Cardiac fibroblast (primary cell): ENCODE data around the gene TNIP1.

ENCODE experiments used
- DNase-seq, 2 donors: peaks; one replicate each; pipeline versions ENCODE4 v3.0.0 to v3.0.0-alpha.2; 2010; ENCODE audit warnings: low read depth in 2 of 2
- H3K4me3 ChIP-seq, 2 donors: replicated peaks in 1 of 2; 1 replicate in 1 of 2; 2 replicates in 1 of 2; pipeline ENCODE4 v1.5.1; 2011; ENCODE audit warnings: low read depth in 2 of 2, low read length in 2 of 2, mild to moderate bottlenecking in 2 of 2, moderate library complexity in 1 of 2
- TF ChIP-seq, protein P1 (sequence below): IDR thresholded peaks from one replicate; pipeline ENCODE4 v1.5.1; 2011; ENCODE audit warnings: low read depth, mild to moderate bottlenecking, low read length, inconsistent platforms

The TNIP1 gene

DNA sequence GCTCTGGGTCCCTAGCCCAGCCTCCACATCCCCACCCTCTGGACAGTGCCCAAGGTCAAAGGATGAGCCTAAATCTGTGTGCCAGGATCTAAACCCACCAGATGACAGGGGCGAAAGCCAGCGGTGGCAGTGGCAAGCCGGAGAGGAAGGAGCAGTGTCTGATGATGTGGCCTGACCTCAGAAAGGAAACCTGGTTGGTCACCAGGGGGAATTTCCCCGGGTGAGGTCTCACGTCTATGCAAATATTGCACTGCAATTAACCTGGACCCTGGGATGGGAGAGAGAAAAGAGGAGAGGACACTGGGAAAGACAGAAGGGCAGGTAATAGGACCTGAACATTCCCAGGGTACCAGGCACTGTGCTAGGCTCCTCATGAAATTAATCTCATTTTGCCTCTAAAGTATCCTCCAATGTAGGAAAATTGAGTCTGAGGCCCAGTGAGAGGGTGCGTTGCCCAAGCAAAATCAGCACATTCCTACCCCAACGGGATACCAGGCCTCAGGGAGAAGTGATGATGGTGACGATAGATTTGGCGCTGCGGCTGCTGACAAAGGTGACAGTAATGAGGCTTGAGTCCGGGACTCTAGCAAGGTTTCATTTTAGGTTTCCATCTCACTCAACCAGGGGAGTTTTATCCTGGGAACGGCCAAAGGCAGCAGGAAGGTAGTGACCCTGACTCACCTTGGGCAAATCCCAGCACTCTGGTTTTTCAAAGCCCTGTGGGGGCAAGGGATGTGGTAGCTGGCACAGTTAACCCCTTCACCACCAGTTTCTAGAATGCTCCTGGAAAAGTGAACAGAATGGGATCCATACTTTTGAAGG, 13.4 kb upstream of the TNIP1 start:
- H3K4me3 ChIP-seq: no peak overlapping the region
- TF ChIP-seq, protein P1, sequence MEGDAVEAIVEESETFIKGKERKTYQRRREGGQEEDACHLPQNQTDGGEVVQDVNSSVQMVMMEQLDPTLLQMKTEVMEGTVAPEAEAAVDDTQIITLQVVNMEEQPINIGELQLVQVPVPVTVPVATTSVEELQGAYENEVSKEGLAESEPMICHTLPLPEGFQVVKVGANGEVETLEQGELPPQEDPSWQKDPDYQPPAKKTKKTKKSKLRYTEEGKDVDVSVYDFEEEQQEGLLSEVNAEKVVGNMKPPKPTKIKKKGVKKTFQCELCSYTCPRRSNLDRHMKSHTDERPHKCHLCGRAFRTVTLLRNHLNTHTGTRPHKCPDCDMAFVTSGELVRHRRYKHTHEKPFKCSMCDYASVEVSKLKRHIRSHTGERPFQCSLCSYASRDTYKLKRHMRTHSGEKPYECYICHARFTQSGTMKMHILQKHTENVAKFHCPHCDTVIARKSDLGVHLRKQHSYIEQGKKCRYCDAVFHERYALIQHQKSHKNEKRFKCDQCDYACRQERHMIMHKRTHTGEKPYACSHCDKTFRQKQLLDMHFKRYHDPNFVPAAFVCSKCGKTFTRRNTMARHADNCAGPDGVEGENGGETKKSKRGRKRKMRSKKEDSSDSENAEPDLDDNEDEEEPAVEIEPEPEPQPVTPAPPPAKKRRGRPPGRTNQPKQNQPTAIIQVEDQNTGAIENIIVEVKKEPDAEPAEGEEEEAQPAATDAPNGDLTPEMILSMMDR: no peak
- peak; percentile 33 to 87 for DNase-seq

- TF ChIP-seq, protein P1: no peak
- DNase-seq: peak; percentile 94 to 99
- H3K4me3 ChIP-seq: no peak overlapping the region
Measured at GRCh38 chr5:151093476-151093889, 12.6 kb upstream of the TNIP1 start.

DNA sequence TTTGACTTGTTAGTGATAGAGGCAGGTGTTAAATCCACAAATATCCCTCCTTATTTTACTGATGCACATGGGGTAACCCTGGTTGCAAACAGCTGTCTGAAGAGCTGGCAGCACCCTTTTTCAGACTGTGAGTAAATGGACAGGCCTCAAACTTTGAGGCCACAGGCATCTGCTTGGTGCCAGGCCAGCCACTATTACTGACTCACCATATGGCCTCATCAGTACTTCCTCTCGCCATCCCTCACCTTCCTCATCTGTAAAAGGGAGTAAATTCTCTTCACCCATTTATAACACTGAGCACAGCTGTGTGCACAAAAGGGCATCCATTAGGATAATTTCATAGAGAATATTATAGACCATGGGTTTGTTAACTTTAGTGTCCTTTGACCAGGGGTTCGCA, 11.9 kb upstream of the TNIP1 start:
- DNase-seq: peak; percentile 60 to 90
- TF ChIP-seq, protein P1: no peak
- H3K4me3 ChIP-seq: no peak overlapping the region

DNA sequence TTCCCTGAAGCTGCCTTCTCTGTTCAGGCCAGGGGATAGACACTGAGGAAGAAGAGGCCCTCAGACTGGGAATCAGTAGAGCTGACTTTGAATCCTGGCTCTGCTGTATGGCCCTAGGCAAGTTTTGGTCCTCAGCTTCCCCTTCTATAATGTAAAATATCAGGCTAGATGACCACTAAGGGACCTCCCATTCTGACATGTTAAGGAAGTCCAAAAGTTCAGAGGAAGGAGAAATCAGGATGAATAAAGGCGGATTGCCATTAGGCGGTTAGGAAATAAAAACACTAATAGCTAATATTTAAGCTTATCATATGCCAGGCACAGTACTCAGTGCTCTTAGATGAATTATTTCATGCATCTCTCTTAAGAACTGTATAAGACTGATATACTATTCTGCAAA, 8.9 kb upstream of the TNIP1 start:
- TF ChIP-seq, protein P1: no peak
- no peak overlapping the region for H3K4me3 ChIP-seq
- DNase-seq: no peak

- DNase-seq: no peak
- TF ChIP-seq, protein P1: no peak
Measured at GRCh38 chr5:151088986-151089385, 8.2 kb upstream of the TNIP1 start.

DNA sequence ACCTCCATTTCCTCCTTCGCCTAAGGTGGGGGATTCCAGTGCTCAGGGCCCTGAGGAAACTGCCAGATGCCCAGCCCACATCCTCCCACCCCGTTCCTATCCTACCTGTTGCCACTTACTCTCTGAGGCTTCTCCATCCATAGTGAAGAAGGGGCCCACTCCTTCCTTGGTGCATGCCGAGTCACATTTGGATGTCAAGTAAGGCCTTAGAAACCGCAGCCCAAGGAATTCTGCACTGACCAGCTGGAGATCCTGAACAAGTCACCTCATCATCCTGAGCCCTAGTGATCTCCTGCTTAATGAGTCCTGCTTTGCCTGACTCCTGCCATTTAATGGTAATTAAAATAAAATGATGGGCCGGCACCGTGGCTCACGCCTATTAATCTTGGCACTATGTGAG, 6.7 kb upstream of the TNIP1 start:
- H3K4me3 ChIP-seq: no peak overlapping the region
- DNase-seq: no peak
- TF ChIP-seq, protein P1: no peak

More at GRCh38 chr5:151088986-151089385, 8.2 kb upstream of the TNIP1 start:
- H3K4me3 ChIP-seq: no peak overlapping the region
